ENCODE results near the gene KIF23. TPM values are rescaled to one million over a fixed set of nuclear protein-coding genes. Genes with fewer than 3 reads are reported as not detected.

KIF23 gene
- polyA plus RNA-seq, 2 of the 4 experiments (the other 2 are of a cell fraction) = 81.8 to 117 TPM

- no peak for FAIRE-seq
Measured at GRCh38 chr15:69415381-69415780, 1.2 kb downstream of the KIF23 start.

GRCh38 chr15:69417581-69417980 is 3.4 kb downstream of the KIF23 start:
- H3K4me1 ChIP-seq = peaks cover 25% of the 10 kb centered on the region
- no peak for TF ChIP-seq RFX5 (IDR thresholded peaks at IDR 0.05)
- TF ChIP-seq ZSCAN20 (CRISPR knock-in tag; IDR thresholded peaks at IDR 0.05) = no peak
- TF ChIP-seq CEBPB (IDR thresholded peaks at IDR 0.05) = no peak
- TF ChIP-seq GATA3 (IDR thresholded peaks at IDR 0.05; ENCODE audit: borderline replicate concordance) = no peak
- no peak for TF ChIP-seq MAX (IDR thresholded peaks at IDR 0.05)
- no peak overlapping the region for H3K4me3 ChIP-seq
- POLR2A ChIA-PET = no interaction called here
- H3K9me3 ChIP-seq = no peaks in the 10 kb centered on the region
- H3K4me2 ChIP-seq = no peak overlapping the region
- CTCF ChIA-PET = interaction anchor here (1.0 to 1.5 kb wide), 3 partner anchors 39 to 358 kb away, joined by 3 to 4 read pairs (median 3); no protein-coding TSS in a partner anchor
- ATAC-seq = no peak
- H3K27ac ChIP-seq = no peak overlapping the region
- DNase-seq (ENCODE audit: low read depth in 1 of 2, low spot score in 1 of 2) = no peak
- FAIRE-seq = no peak

More at GRCh38 chr15:69415381-69415780, 1.2 kb downstream of the KIF23 start:
- no peak for TF ChIP-seq MAX (IDR thresholded peaks at IDR 0.05)
- no peak for TF ChIP-seq BCL3 (IDR thresholded peaks at IDR 0.05)
- CTCF ChIA-PET = interaction anchor here (1.1 to 8.5 kb wide), 6 partner anchors 10 to 359 kb away, joined by 4 to 87 read pairs (median 5); partner anchors contain the start of gene GLCE
- Histone ChIP-seq H3K4me1 (peaks cover 36% of the 10 kb centered on the region), H3K4me3 (peak overlapping the region; percentile 83), H3K27ac (peak overlapping the region; percentile 83 to 93), H3K4me2 (peak overlapping the region; percentile 85), H3K9me3 (no peaks in the 10 kb centered on the region)
- ATAC-seq (no peak), DNase-seq (ENCODE audit: low read depth in 1 of 2, low spot score in 1 of 2) (no peak)
- POLR2A ChIA-PET = interaction anchor here (1.0 to 1.8 kb wide), 4 partner anchors 37 to 341 kb away, joined by 3 to 43 read pairs (median 4); partner anchors contain the start of gene RPLP1
- WGBS (ENCODE audit: missing lambda C conversion rate) = 55% methylated on average over 3 of the region's 3 CpGs

GRCh38 chr15:69421498-69421897 is 7.3 kb downstream of the KIF23 start:
- TF ChIP-seq USF2 (IDR thresholded peaks at IDR 0.05) = no peak
- FAIRE-seq = peak; percentile 92
- ChIA-PET POLR2A (no interaction called here), CTCF (interaction anchor here (0.5 to 0.9 kb wide), 2 partner anchors 11 to 43 kb away, joined by 3 read pairs; no protein-coding TSS in a partner anchor)
- Histone ChIP-seq H3K27ac (no peak overlapping the region), H3K4me1 (peaks cover 4% of the 10 kb centered on the region; the same call in 2 of the 3 replicates), H3K4me2 (no peak overlapping the region), H3K4me3 (no peak overlapping the region), H3K9me3 (no peaks in the 10 kb centered on the region)
- ATAC-seq = no peak
- DNase-seq (ENCODE audit: low read depth in 1 of 2, low spot score in 1 of 2) = no peak

- CTCF ChIA-PET = interaction anchor here (0.5 to 0.9 kb wide), 4 partner anchors 12 to 1402 kb away, joined by 3 read pairs; no protein-coding TSS in a partner anchor
- H3K4me2 ChIP-seq = no peak overlapping the region
Measured at GRCh38 chr15:69422336-69422895, 8.3 kb downstream of the KIF23 start.

More at GRCh38 chr15:69422336-69422895, 8.3 kb downstream of the KIF23 start:
- 89% methylated on average over 4 of the region's 4 CpGs for WGBS (ENCODE audit: missing lambda C conversion rate)
- no peak for ATAC-seq
- peaks cover 2% of the 10 kb centered on the region; the same call in 1 of the 3 replicates for H3K4me1 ChIP-seq
- no peak for DNase-seq (ENCODE audit: low read depth in 1 of 2, low spot score in 1 of 2)
- H3K4me3 ChIP-seq = no peak overlapping the region
- H3K27ac ChIP-seq = no peak overlapping the region
- no peak for FAIRE-seq
- POLR2A ChIA-PET = interaction anchor here (0.7 to 1.0 kb wide), 2 partner anchors 30 to 31 kb away, joined by 3 read pairs; partner anchors contain the start of gene RPLP1
- no peaks in the 10 kb centered on the region for H3K9me3 ChIP-seq
- TF ChIP-seq SREBF2 (IDR thresholded peaks at IDR 0.05) (no peak), PBX3 (IDR thresholded peaks at IDR 0.05) (no peak), BCL3 (IDR thresholded peaks at IDR 0.05) (no peak), EP300 (IDR thresholded peaks at IDR 0.05) (no peak), HDAC2 (IDR thresholded peaks at IDR 0.05) (no peak), HOXB13 (CRISPR knock-in tag; IDR thresholded peaks at IDR 0.05; ENCODE audit: low read depth) (no peak), KDM1A (IDR thresholded peaks at IDR 0.05; ENCODE audit: low read depth) (no peak), E2F6 (IDR thresholded peaks at IDR 0.05; ENCODE audit: borderline replicate concordance, low read depth) (no peak), SMC3 (IDR thresholded peaks at IDR 0.05) (no peak)

Measured in A549 (cell line).